NCI-H1436 (cell line): ENCODE results near the gene STON2.

Experiments used
- DNase-seq: peaks from one replicate; lab custom pipeline; 2025; lab: John Stamatoyannopoulos, UW

The STON2 gene

GRCh38 chr14:81416981-81417380 is 16.9 kb upstream of the STON2 start:
- DNase-seq = no peak

- no peak for DNase-seq
These were observed 16.2 kb upstream of the STON2 start for GRCh38 chr14:81416194-81416952.

DNA sequence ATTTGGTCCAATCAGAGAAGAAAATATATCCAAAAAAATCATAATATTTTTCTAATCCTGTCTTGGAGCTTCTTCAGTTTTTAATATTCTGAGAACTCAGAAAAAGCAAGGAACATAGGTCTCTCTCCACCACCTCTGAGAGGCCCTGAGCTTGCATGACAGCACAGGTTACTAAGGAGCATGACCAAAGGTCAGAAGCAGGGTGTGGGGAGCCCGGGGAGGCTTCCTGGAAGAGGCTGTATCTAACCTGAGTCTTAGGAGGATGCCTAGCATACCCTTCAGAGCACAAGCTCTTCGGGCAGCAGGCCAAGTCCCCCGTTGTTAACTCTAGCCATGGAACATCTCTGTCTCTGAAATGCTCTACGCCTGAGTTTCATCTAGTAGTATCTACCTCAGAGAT is 15.7 kb upstream of the STON2 start:
- no peak for DNase-seq

- DNase-seq = no peak
These were observed 14.0 kb upstream of the STON2 start for GRCh38 chr14:81414123-81414522.

- DNase-seq = no peak
These were observed 12.7 kb upstream of the STON2 start for GRCh38 chr14:81412779-81413178.

DNA sequence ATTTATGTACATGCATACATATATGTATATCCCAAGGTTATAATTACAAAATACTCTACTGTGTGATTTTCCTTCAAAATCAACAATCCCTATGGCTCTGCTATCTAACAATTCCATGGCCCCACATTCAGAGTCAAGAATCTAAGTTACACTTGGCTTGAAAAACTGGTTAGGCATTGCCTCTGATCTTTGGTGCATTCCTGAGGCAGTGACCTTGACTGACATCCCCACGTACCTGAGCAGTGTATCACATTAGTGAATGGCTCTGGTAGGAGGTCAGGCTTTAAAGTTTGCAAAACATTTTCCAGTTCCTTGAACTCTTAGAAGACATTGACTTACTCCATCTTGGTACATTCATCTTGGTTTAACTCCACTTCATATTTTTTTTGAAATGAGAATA is 8.5 kb upstream of the STON2 start:
- no peak for DNase-seq

- DNase-seq = no peak
These were observed 6.7 kb upstream of the STON2 start for GRCh38 chr14:81406863-81407262.

DNA sequence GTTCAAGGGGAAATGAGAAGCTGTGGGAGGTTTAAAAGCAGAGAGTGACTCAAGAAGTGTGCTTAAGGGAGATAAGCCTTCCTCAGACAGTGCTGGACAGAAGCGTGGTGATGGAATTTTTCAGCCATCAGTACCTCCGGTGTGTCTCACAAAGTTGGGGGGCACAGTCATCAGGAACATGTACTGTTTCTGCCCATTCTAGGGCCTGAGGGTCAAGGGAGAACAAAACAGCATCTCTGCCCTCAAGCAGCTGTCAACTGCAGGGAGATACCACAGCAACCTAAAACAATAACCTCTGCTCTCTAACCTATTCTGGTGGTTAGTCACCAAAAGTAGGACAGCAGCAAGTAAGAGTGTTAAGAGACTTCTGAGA is 2.0 kb upstream of the STON2 start:
- no peak for DNase-seq

- no peak for DNase-seq
These were observed 1.4 kb upstream of the STON2 start for GRCh38 chr14:81401420-81402122.

DNA sequence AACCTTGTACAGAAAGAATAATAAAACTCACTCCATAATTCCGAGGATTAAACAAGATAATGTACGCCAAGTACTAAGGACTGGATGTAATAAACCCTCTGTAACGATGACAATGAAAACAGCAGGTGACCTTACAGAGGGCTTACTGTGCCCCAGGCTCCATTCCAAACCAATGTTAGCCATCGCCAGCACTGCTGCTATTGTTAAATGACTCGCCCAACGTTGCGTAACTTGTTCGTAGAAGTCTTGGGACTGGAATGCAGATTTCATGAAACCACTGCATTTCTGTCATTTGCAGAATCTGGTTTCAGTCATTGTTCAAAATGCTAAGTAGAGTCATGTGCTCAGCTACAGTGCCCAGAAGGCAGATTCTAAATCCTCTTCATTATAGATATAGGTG is 728 bp upstream of the STON2 start:
- no peak for DNase-seq

- DNase-seq = no peak
These were observed 1.8 kb downstream of the STON2 start for GRCh38 chr14:81398196-81398891.

- DNase-seq = no peak
These were observed 4.0 kb downstream of the STON2 start for GRCh38 chr14:81396113-81396512.

DNA sequence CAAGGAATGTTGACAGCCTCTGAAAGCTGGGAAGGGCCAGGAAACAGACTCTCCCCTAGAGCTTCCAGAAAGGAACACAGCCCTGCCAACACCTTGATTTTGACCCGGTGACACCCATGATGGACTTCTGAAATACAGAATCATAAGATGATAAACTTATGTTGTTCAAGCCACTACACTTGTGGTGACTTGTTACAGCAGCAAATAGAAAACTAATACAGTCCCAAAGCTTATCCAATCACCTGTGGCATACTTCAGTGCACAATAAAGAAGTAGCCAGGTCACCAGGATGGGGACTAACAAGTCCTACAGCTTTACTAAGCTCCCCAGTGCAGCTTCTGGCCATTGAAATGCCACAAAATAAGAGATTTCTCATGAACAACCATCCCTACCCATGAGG is 5.4 kb downstream of the STON2 start:
- DNase-seq = no peak

DNA sequence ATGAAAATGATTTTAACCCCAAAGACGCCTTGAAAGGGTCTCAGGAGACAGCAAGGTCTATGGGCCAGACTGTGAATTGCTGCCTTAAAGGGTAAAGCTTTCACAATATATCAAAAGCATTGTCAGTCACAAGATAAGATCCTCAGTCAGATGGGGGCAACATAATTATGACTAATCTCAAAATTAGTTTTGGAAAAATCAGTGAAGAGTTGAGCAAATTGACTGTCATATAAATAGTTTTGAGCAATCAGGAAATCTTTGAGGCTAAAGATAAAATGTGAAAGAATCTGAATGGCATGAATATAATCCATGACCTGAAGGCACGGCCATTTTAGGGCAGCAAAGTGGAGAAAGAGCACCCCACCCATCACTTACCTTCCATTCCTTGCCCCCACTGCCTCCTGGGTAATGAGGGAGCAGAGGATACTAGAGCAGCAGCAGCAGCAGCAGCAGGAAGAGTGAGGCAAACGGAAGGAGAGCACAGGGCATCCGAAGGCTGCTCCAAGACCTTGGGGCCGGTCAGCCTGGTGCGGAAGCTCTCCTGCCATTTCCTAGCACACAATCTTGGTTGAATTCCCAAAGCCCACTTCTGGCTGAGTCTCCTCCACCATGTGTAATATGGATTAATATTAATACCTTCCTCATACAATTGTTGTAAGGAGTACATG is 7.0 kb downstream of the STON2 start:
- no peak for DNase-seq

DNA sequence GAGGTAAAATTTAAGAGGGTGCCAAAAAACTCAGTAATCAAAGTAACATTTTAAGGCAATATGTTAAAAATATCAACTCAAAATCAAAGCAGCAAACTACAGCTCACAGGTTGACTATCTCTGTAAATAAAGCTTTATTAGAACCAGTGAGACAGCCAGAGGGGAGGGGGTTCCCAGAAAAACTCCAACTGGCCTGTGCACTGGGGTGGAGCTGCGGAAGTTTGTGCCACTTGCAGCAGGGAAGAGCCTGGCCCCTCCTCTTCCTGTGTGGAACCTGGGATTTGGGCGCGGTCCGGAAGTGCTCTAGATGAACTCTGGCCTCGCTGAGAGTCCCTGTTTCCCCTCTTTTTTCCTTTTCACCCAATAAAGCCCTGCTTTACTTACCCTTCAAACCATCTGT is 8.1 kb downstream of the STON2 start:
- no peak for DNase-seq

- no peak for DNase-seq
These were observed 9.4 kb downstream of the STON2 start for GRCh38 chr14:81390696-81391095.

DNA sequence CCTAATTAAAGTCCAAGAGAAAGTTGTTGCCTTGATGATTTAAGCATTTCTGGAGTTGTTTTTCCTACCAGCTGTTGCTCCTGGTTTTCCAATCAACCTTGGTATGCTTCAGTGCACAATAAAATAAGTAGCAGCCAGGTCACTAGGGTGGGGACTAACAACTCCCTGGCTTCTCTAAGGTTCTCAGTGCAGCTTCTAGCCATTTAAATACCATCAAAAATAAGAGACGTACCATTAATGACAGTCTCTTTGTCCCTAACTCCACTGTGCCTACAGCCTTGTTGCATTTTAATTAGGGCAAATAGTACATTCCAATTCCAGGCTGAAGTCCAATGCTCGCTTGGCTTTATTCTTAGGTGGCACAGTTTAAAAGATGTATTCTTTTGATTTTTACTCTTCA is 11.8 kb downstream of the STON2 start:
- DNase-seq = no peak

- peak; percentile 25 for DNase-seq
These were observed 13.8 kb downstream of the STON2 start for GRCh38 chr14:81386290-81386745.

GRCh38 chr14:81385886-81386285 is 14.2 kb downstream of the STON2 start:
- DNase-seq = no peak

DNA sequence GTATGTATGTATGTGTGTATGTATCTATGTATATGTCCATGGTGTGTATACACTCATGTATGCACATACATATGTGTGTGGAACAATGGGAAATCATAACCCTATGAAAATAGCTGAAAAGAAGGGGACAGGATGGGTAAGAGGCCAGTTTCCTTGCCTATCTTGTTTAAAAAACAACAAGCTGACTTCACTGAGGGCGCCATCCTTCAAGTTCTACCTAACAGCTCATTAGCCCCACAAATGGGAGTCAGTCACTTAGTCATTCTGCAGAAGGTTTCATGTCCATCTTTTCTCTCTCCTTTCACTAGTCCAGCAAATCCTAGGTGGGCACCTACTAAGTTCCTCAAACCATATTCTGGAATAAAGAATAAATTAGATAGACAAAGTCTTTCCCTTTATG is 14.7 kb downstream of the STON2 start:
- DNase-seq = no peak

DNA sequence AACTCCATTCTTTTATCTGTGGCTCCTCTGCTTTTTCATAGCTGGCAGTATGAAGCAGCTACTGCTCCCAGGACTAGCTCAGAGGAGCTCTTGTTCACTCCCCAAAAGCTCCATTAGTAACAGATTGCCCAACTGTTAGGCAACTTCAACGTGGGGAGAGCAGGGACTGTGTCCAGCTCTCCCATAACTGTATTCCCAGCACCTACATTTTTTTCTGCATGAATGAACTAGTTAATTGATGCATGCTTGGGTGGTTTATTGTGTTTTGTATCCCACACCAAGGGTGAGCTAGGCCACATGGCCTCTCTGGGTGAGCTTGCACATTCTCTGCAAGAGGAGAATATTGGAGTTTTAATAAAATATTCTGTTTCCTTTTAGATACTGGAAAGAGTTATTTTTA is 15.2 kb downstream of the STON2 start:
- no peak for DNase-seq

- DNase-seq = no peak
These were observed 17.5 kb downstream of the STON2 start for GRCh38 chr14:81382517-81383225.
